H1 (cell line): ENCODE results near the gene NBAS. TPM values are rescaled to one million over a fixed set of nuclear protein-coding genes. Genes with fewer than 3 reads are reported as not detected.

Source experiments
- CTCF ChIA-PET: fragments of 300-600 bp; sonication (Branson Sonifier 250); formaldehyde crosslinking; loops from one replicate; lab custom pipeline; 2021; ENCODE audit not compliant: partially characterized antibody; lab: Charles Lee
- POLR2A ChIA-PET: fragments of 300-600 bp; sonication (Branson Sonifier 250); formaldehyde crosslinking; loops from one replicate; lab custom pipeline; 2021; ENCODE audit warnings: inconsistent platforms; ENCODE audit not compliant: partially characterized antibody; lab: Charles Lee
- DNase-seq, 2 experiments: peaks; one replicate each; pipeline versions ENCODE4 v3.0.0 to v3.0.0-alpha.2; 2010 to 2022; ENCODE audit warnings: low spot score in 2 of 2, low read depth in 1 of 2, mixed read lengths in 1 of 2
- FAIRE-seq: peaks from 2 replicates; lab custom pipeline; 2011; peaks lifted over from hg19 to GRCh38; lab: Jason Lieb, UNC
- H2AFZ ChIP-seq: 2 replicates; pipeline ENCODE4 v1.8.1; 2012; ENCODE audit warnings: low read length, inconsistent platforms
- H2AK5ac ChIP-seq: 2 replicates; pipeline ENCODE4 v1.6.1; 2013; ENCODE audit warnings: low read depth, low read length
- H2BK120ac ChIP-seq: replicated peaks from 2 replicates; pipeline ENCODE3; 2013; ENCODE audit warnings: low read depth, low read length, inconsistent platforms
- H2BK12ac ChIP-seq: 2 replicates; pipeline ENCODE4 v1.6.1; 2013; ENCODE audit warnings: low read depth, low read length
- H2BK15ac ChIP-seq: 2 replicates; pipeline ENCODE4 v1.6.1; 2013; ENCODE audit warnings: low read length
- H2BK20ac ChIP-seq: 2 replicates; pipeline ENCODE4 v1.6.1; 2013; ENCODE audit warnings: low read length
- H2BK5ac ChIP-seq: 2 replicates; pipeline ENCODE4 v1.6.1; 2013; ENCODE audit warnings: low read depth, low read length
- H3K14ac ChIP-seq: 2 replicates; pipeline ENCODE4 v1.6.1; 2013; ENCODE audit warnings: inconsistent platforms; ENCODE audit not compliant: insufficient read length
- H3K18ac ChIP-seq: 2 replicates; pipeline ENCODE4 v1.6.1; 2013; ENCODE audit warnings: low read length; ENCODE audit errors: extremely low read depth
- H3K23ac ChIP-seq: 2 replicates; pipeline ENCODE4 v1.6.1; 2013; ENCODE audit warnings: inconsistent platforms; ENCODE audit not compliant: insufficient read length
- H3K23me2 ChIP-seq: 2 replicates; pipeline ENCODE4 v1.6.1; 2013; ENCODE audit warnings: low read depth, low read length
- H3K27ac ChIP-seq: 2 replicates; pipeline ENCODE4 v1.6.1; 2011; ENCODE audit warnings: low read depth, low read length, inconsistent platforms
- H3K27me3 ChIP-seq, 4 experiments: replicated peaks in 1 of 4; 1 replicate in 1 of 4; 2 replicates in 3 of 4; pipeline versions ENCODE4 v1.6.1 to v1.8.1; 2011 to 2013; ENCODE audit warnings: low read length in 3 of 4, mild to moderate bottlenecking in 3 of 4, inconsistent platforms in 2 of 4, mixed read lengths in 2 of 4, moderate library complexity in 1 of 4; ENCODE audit not compliant: control insufficient read depth in 3 of 4, insufficient read depth in 3 of 4; ENCODE audit errors: extremely low read depth in 1 of 4
- H3K36me3 ChIP-seq, 4 experiments: 2 replicates each; pipeline versions ENCODE4 v1.6.1 to v1.8.1; 2011 to 2013; ENCODE audit warnings: mild to moderate bottlenecking in 4 of 4, low read length in 3 of 4, moderate library complexity in 2 of 4, control low read depth in 1 of 4, inconsistent platforms in 1 of 4; ENCODE audit not compliant: insufficient read depth in 4 of 4, control insufficient read depth in 2 of 4
- H3K4ac ChIP-seq: replicated peaks from 2 replicates; pipeline ENCODE3; 2013; ENCODE audit warnings: low read length, low read depth, mixed read lengths, inconsistent platforms; ENCODE audit not compliant: insufficient read length
- H3K4me1 ChIP-seq, 4 experiments: replicated peaks in 1 of 4; 1 replicate in 1 of 4; 2 replicates in 3 of 4; pipeline versions ENCODE4 v1.6.1 to v1.8.1; 2011 to 2013; ENCODE audit warnings: low read length in 3 of 4, inconsistent platforms in 2 of 4, mixed read lengths in 1 of 4; ENCODE audit not compliant: insufficient read depth in 4 of 4, control insufficient read depth in 3 of 4
- H3K4me2 ChIP-seq, 2 experiments: 2 replicates each; pipeline versions ENCODE4 v1.6.1 to v1.8.1; 2011 to 2013; ENCODE audit warnings: low read depth in 2 of 2, low read length in 2 of 2, control low read depth in 1 of 2, inconsistent platforms in 1 of 2, mild to moderate bottlenecking in 1 of 2; ENCODE audit not compliant: insufficient read depth in 1 of 2
- H3K4me3 ChIP-seq, 4 experiments: fragments of 200-600, 300-600 bp in 1 of 4; sonication (generic), shearing (Covaris generic), sonication (Bioruptor Twin) in 1 of 4; 2 replicates each; pipeline versions ENCODE4 v1.5.1 to v1.8.1; 2011 to 2016; ENCODE audit warnings: low read length in 4 of 4, low read depth in 3 of 4, control low read depth in 2 of 4, inconsistent platforms in 2 of 4, mild to moderate bottlenecking in 2 of 4, mixed read lengths in 1 of 4, moderate library complexity in 1 of 4; ENCODE audit not compliant: insufficient read depth in 2 of 4; ENCODE audit errors: extremely low read depth in 1 of 4
- H3K56ac ChIP-seq: replicated peaks from 2 replicates; pipeline ENCODE3; 2013; ENCODE audit warnings: low read depth, mild to moderate bottlenecking, mixed read lengths, low read length, inconsistent platforms; ENCODE audit not compliant: insufficient read length
- H3K79me1 ChIP-seq: 2 replicates; pipeline ENCODE4 v1.6.1; 2013; ENCODE audit warnings: low read depth, low read length, control low read depth
- H3K79me2 ChIP-seq, 2 experiments: 2 replicates each; pipeline versions ENCODE4 v1.6.1 to v1.8.1; 2012 to 2013; ENCODE audit warnings: low read length in 2 of 2, mild to moderate bottlenecking in 2 of 2, inconsistent platforms in 1 of 2; ENCODE audit not compliant: insufficient read depth in 2 of 2, control insufficient read depth in 1 of 2
- H3K9ac ChIP-seq, 4 experiments: replicated peaks in 1 of 4; 1 replicate in 1 of 4; 2 replicates in 3 of 4; pipeline versions ENCODE4 v1.6.1 to v1.8.1; 2011 to 2013; ENCODE audit warnings: low read depth in 3 of 4, low read length in 3 of 4, control low read depth in 2 of 4, mild to moderate bottlenecking in 2 of 4, moderate library complexity in 2 of 4, inconsistent platforms in 1 of 4; ENCODE audit errors: extremely low read depth in 1 of 4
- H3K9me3 ChIP-seq, 2 experiments: 2 replicates each; pipeline versions ENCODE4 v1.6.1 to v1.8.1; 2012 to 2013; ENCODE audit warnings: mild to moderate bottlenecking in 2 of 2, moderate library complexity in 2 of 2, control low read depth in 1 of 2, inconsistent platforms in 1 of 2, low read depth in 1 of 2, low read length in 1 of 2, mixed read lengths in 1 of 2; ENCODE audit not compliant: insufficient read depth in 2 of 2
- H4K20me1 ChIP-seq, 2 experiments: replicated peaks in 1 of 2; 2 replicates each; pipeline versions ENCODE3 to v1.8.1; 2011 to 2013; ENCODE audit warnings: inconsistent platforms in 2 of 2, low read length in 2 of 2, mild to moderate bottlenecking in 1 of 2; ENCODE audit not compliant: insufficient read depth in 2 of 2, control insufficient read depth in 1 of 2
- H4K5ac ChIP-seq: 2 replicates; pipeline ENCODE4 v1.6.1; 2013; ENCODE audit warnings: low read length, low read depth, mixed read lengths, inconsistent platforms; ENCODE audit not compliant: insufficient read length
- H4K8ac ChIP-seq: 2 replicates; pipeline ENCODE4 v1.8.0; 2013; ENCODE audit warnings: mild to moderate bottlenecking, moderate library complexity, low read length, inconsistent platforms; ENCODE audit not compliant: insufficient read depth; ENCODE audit errors: extremely low read depth
- H4K91ac ChIP-seq: replicated peaks from 2 replicates; pipeline ENCODE3; 2013; ENCODE audit warnings: low read length, mixed read lengths, inconsistent platforms; ENCODE audit not compliant: insufficient read length
- ATF3 ChIP-seq: IDR thresholded peaks from 2 replicates; pipeline ENCODE4 v1.6.1; 2011; ENCODE audit warnings: low read depth, mild to moderate bottlenecking, low read length; ENCODE audit not compliant: insufficient read depth
- CBX8 ChIP-seq: fragments of 300-800, 300-1000 bp; sonication (generic); IDR thresholded peaks from 2 replicates; pipeline ENCODE4 v1.7.1; 2016; ENCODE audit warnings: low read depth, low read length, borderline replicate concordance
- GABPA ChIP-seq: IDR thresholded peaks from 2 replicates; pipeline ENCODE4 v1.6.1; 2011; ENCODE audit warnings: mild to moderate bottlenecking, low read length, moderate library complexity, borderline replicate concordance; ENCODE audit not compliant: insufficient read depth
- HDAC6 ChIP-seq: IDR thresholded peaks from one replicate; pipeline ENCODE4 v1.7.1; 2012; ENCODE audit warnings: low read depth, mild to moderate bottlenecking, inconsistent platforms, low read length, moderate library complexity
- TCF12 ChIP-seq: IDR thresholded peaks from 2 replicates; pipeline ENCODE4 v1.6.1; 2011; ENCODE audit warnings: low read depth, mild to moderate bottlenecking, low read length
- ZNF274 ChIP-seq: IDR thresholded peaks from 2 replicates; pipeline ENCODE4 v1.7.0; 2012; ENCODE audit warnings: low read length, borderline replicate concordance; ENCODE audit errors: extremely low read depth
- WGBS, 2 experiments: shearing (Covaris generic) in 1 of 2; methylation state at CpG; one replicate each; pipeline versions ENCODE4 v1.1.6 to v1.1.7; 2013 to 2015; ENCODE audit warnings: low lambda C conversion rate in 2 of 2, mixed read lengths in 2 of 2, inconsistent platforms in 1 of 2, low coverage in 1 of 2, missing lambda C conversion rate in 1 of 2; ENCODE audit not compliant: insufficient replicate concordance in 2 of 2, insufficient coverage in 1 of 2, insufficient read length in 1 of 2; ENCODE audit errors: extremely low coverage in 1 of 2, missing lambda C conversion rate in 1 of 2; 5-methylcytosine and 5-hydroxymethylcytosine counted together
- polyA plus RNA-seq, 7 experiments: library from polyadenylated mRNA; depleted of rRNA in 3 of 7; stranded (reverse) in 5 of 7; unstranded in 2 of 7; fragments of >200 nt in 5 of 7; fragments of 200-250 nt in 2 of 7; gene quantifications; 1 replicate in 5 of 7; 2 replicates in 1 of 7; 4 replicates in 1 of 7; pipeline versions ENCODE4 v1.2.1 to v1.2.3, GENCODE V29; 2011 to 2013; ENCODE audit warnings: missing spikeins in 2 of 7, mixed read lengths in 2 of 7
- total RNA-seq: library from RNA; stranded (reverse); fragmentation: NEBNext Ultra II Directional; extraction: Animal tissue kit (Norgen Biotek cat#: 25700); gene quantifications from 2 replicates; pipeline ENCODE4 v1.2.1, GENCODE V29; 2021

Gene NBAS
- total and polyA plus RNA-seq, 2 of the 8 experiments (the other 6 are each of a cell fraction or from before 2014, with no cell fraction given), result 19.6 to 34.8 TPM

DNA sequence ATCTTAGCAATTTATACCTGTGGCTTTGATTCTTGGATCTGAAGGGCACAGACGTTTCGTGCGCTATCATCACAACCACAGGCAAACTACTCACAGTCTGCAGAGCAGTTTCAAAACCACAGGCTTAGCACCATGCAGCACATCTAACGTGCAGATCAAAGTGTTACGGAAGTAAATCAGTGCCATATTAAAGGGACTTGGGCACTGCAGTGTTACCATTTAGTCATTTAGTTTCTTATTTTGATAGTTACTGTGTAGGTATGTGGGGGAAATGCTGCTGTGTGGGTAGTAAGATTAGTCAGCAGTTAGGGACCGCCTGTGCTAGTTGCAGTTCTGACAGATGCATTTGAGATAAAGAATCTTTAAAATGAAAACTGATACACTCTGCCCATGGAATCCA, 384.0 kb downstream of the NBAS start:
- Histone ChIP-seq H3K4me1 (no peaks in the 10 kb centered on the region; a peak in 1 of 7 replicates), H3K4me2 (no peak overlapping the region), H3K4ac (no peak overlapping the region), H4K8ac (no peak overlapping the region), H3K27me3 (no peaks in the 10 kb centered on the region), H3K56ac (no peak overlapping the region), H2AK5ac (no peak overlapping the region), H3K23ac (no peak overlapping the region), H3K79me1 (no peaks in the 10 kb centered on the region), H2BK15ac (no peak overlapping the region), H3K27ac (no peak overlapping the region), H4K91ac (no peak overlapping the region), H4K20me1 (no peaks in the 10 kb centered on the region), H2BK5ac (no peak overlapping the region), H3K18ac (no peak overlapping the region), H3K23me2 (no peaks in the 10 kb centered on the region), H2AFZ (no peak overlapping the region), H2BK120ac (no peak overlapping the region), H3K4me3 (no peak overlapping the region), H3K9ac (no peak overlapping the region), H4K5ac (no peak overlapping the region), H2BK12ac (no peak overlapping the region), H3K79me2 (no peaks in the 10 kb centered on the region), H2BK20ac (no peak overlapping the region), H3K36me3 (no peaks in the 10 kb centered on the region), H3K14ac (no peak overlapping the region), H3K9me3 (no peaks in the 10 kb centered on the region)
- FAIRE-seq (no peak), DNase-seq (no peak)
- ChIA-PET POLR2A (no interaction called here), CTCF (no interaction called here)
- 95% methylated on average over 6 of the region's 6 CpGs; no CpG with 5 or more reads in 1 of the 2 experiments for WGBS, 2 experiments
- TF ChIP-seq TCF12 (no peak), ATF3 (no peak), GABPA (no peak), ZNF274 (no peak), HDAC6 (no peak), CBX8 (no peak)
